Activated gamma-delta T cell treated with anti-CD3 and anti-CD28 coated beads, Interleukin-2, amount 50 U/mL, for 16 hours (primary cell): ENCODE data around the gene RECQL5.

ENCODE experiments used
- DNase-seq: peaks from one replicate; pipeline ENCODE4 v3.0.0-alpha.2; 2020; ENCODE audit warnings: low read depth

The RECQL5 gene

GRCh38 chr17:75666959-75667790, at the start of gene RECQL5, which contains the start of gene SAP30BP:
RECQL5 (minus strand) TSS chr17:75667154; CDS start chr17:75666557, 597 bp downstream.
SAP30BP (plus strand) TSS chr17:75667338; CDS start chr17:75667373, 35 bp downstream.
- peak; percentile 98 for DNase-seq

GRCh38 chr17:75712446-75712845, 45.5 kb upstream of the RECQL5 start:
- no peak for DNase-seq

GRCh38 chr17:75707079-75707571, 40.2 kb upstream of the RECQL5 start:
- no peak for DNase-seq

- DNase-seq: no peak
Measured at GRCh38 chr17:75706042-75706728, 39.2 kb upstream of the RECQL5 start.

GRCh38 chr17:75704963-75705875, 38.3 kb upstream of the RECQL5 start:
- no peak for DNase-seq

- DNase-seq: no peak
Measured at GRCh38 chr17:75703591-75703990, 36.6 kb upstream of the RECQL5 start.

- no peak for DNase-seq
Measured at GRCh38 chr17:75703191-75703590, 36.2 kb upstream of the RECQL5 start.

- DNase-seq: no peak
Measured at GRCh38 chr17:75701288-75701687, 34.3 kb upstream of the RECQL5 start.

GRCh38 chr17:75698659-75699058, 31.7 kb upstream of the RECQL5 start:
- no peak for DNase-seq

GRCh38 chr17:75697651-75698291, 30.8 kb upstream of the RECQL5 start:
- no peak for DNase-seq

- DNase-seq: no peak
Measured at GRCh38 chr17:75695830-75696271, 28.9 kb upstream of the RECQL5 start.

GRCh38 chr17:75695141-75695829, 28.3 kb upstream of the RECQL5 start:
- DNase-seq: no peak

GRCh38 chr17:75694536-75694935, 27.6 kb upstream of the RECQL5 start:
- no peak for DNase-seq

- no peak for DNase-seq
Measured at GRCh38 chr17:75693500-75694481, 26.8 kb upstream of the RECQL5 start.

GRCh38 chr17:75692976-75693375, 26.0 kb upstream of the RECQL5 start:
- DNase-seq: no peak

GRCh38 chr17:75691801-75692626, 25.1 kb upstream of the RECQL5 start:
- no peak for DNase-seq

- no peak for DNase-seq
Measured at GRCh38 chr17:75691371-75691791, 24.4 kb upstream of the RECQL5 start.

GRCh38 chr17:75689441-75689873, 22.5 kb upstream of the RECQL5 start:
- DNase-seq: peak; percentile 19
